ENCODE data around the gene CGB3.
"Not testable (repeated sequence)": the region's sequence is repeated elsewhere in the genome, so short reads cannot be mapped to it uniquely, and the experiment has no call there.

DNA sequence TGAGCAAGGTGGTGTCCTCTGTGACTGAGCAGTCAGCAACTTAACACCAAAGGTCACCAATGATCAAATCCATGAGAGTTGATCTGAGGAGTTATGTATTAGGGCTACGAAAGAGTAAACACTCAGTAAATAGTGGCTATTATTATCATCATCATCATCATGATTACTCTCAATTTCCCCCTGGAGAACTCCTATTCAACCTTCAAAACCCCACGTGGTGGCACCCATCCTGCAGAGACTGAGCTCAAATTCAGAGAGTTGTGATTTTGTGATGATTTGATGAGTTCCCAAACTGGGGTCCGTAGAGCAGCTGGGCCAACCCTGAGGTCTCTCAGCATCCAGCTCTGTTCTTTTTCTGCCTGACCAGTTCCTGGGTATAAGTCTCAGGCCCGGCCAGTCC, 25.7 kb upstream of the CGB3 start:
- TF ChIP-seq, protein P1, sequence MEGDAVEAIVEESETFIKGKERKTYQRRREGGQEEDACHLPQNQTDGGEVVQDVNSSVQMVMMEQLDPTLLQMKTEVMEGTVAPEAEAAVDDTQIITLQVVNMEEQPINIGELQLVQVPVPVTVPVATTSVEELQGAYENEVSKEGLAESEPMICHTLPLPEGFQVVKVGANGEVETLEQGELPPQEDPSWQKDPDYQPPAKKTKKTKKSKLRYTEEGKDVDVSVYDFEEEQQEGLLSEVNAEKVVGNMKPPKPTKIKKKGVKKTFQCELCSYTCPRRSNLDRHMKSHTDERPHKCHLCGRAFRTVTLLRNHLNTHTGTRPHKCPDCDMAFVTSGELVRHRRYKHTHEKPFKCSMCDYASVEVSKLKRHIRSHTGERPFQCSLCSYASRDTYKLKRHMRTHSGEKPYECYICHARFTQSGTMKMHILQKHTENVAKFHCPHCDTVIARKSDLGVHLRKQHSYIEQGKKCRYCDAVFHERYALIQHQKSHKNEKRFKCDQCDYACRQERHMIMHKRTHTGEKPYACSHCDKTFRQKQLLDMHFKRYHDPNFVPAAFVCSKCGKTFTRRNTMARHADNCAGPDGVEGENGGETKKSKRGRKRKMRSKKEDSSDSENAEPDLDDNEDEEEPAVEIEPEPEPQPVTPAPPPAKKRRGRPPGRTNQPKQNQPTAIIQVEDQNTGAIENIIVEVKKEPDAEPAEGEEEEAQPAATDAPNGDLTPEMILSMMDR (IDR thresholded peaks at IDR 0.05 in 8 of 11, conservative IDR thresholded peaks at IDR 0.05 in 3 of 11), result not testable (repeated sequence)
- TF ChIP-seq POLR2AphosphoS5, POLR2A (IDR thresholded peaks at IDR 0.05): not testable (repeated sequence)
